ENCODE results near the gene IDNK.

GRCh38 chr9:83680233-83680632 lies 57.3 kb downstream of the IDNK start:
- no peak for TF ChIP-seq EZH2 (IDR thresholded peaks at IDR 0.05; ENCODE audit: low read length)
- TF ChIP-seq CTCF (optimal IDR thresholded peaks at IDR 0.05 in 1 of 3, IDR thresholded peaks at IDR 0.05 in 1 of 3, conservative IDR thresholded peaks at IDR 0.05 in 1 of 3; ENCODE audit: extremely low read depth in 1 of 3, insufficient read depth in 2 of 3, low read length in 3 of 3): no peak

All from keratinocyte (primary cell).